Subcutaneous abdominal adipose tissue (tissue), 5 donors: ENCODE results near the gene FAM237B.
A peak's percentile ranks its signal among the peaks of the same experiment; 100 is the strongest.
"Not testable (repeated sequence)": the region's sequence is repeated elsewhere in the genome, so short reads cannot be mapped to it uniquely, and the experiment has no call there.

Experiments
- H3K27ac ChIP-seq: one replicate; pipeline ENCODE4 v1.7.0; 2013; ENCODE audit warnings: low read depth, mild to moderate bottlenecking, inconsistent platforms, low read length, moderate library complexity
- H3K27me3 ChIP-seq, 5 donors: one replicate each; pipeline ENCODE4 v1.7.0; 2013; ENCODE audit warnings: low read length in 5 of 5, inconsistent platforms in 1 of 5; ENCODE audit not compliant: control insufficient read depth in 5 of 5, insufficient read depth in 4 of 5
- H3K36me3 ChIP-seq, 5 donors: one replicate each; pipeline ENCODE4 v1.7.0; 2013; ENCODE audit warnings: low read length in 5 of 5; ENCODE audit not compliant: control insufficient read depth in 5 of 5, insufficient read depth in 5 of 5
- H3K4me1 ChIP-seq, 5 donors: one replicate each; pipeline ENCODE4 v1.7.0; 2013; ENCODE audit warnings: low read length in 5 of 5, mild to moderate bottlenecking in 3 of 5, moderate library complexity in 1 of 5; ENCODE audit not compliant: control insufficient read depth in 5 of 5, insufficient read depth in 5 of 5
- H3K4me3 ChIP-seq, 5 donors: one replicate each; pipeline ENCODE4 v1.7.0; 2013; ENCODE audit warnings: low read length in 5 of 5, low read depth in 1 of 5
- H3K9ac ChIP-seq, 5 donors: one replicate each; pipeline ENCODE4 v1.7.0; 2013; ENCODE audit warnings: low read length in 5 of 5, mild to moderate bottlenecking in 4 of 5, moderate library complexity in 3 of 5
- H3K9me3 ChIP-seq, 5 donors: one replicate each; pipeline ENCODE4 v1.7.0; 2013; ENCODE audit warnings: low read length in 5 of 5; ENCODE audit not compliant: control insufficient read depth in 5 of 5
- donor health status: healthy.
- donor health status: healthy.
- donor health status: healthy.
- donor health status: healthy.
- donor health status: healthy.

FAM237B gene

DNA sequence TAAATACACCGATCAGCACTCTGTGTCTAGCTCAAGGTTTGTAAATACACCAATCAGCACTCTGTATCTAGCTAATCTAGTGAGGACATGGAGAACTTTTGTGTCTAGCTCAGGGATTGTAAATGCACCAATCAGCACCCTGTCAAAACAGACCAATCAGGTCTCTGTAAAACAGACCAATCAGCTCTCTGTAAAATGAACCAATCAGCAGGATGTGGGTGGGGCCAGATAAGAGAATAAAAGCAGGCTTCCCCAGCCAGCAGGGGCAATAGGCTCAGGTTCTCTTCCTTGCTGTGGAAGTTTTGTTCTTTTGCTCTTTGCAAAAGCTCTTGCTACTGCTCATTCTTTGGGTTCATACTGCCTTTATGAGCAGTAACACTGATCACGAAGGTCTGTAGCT, 13.8 kb upstream of the FAM237B start:
- H3K27me3 ChIP-seq, H3K9ac ChIP-seq, H3K4me1 ChIP-seq, H3K27ac ChIP-seq, H3K36me3 ChIP-seq, H3K4me3 ChIP-seq, H3K9me3 ChIP-seq: not testable (repeated sequence)

DNA sequence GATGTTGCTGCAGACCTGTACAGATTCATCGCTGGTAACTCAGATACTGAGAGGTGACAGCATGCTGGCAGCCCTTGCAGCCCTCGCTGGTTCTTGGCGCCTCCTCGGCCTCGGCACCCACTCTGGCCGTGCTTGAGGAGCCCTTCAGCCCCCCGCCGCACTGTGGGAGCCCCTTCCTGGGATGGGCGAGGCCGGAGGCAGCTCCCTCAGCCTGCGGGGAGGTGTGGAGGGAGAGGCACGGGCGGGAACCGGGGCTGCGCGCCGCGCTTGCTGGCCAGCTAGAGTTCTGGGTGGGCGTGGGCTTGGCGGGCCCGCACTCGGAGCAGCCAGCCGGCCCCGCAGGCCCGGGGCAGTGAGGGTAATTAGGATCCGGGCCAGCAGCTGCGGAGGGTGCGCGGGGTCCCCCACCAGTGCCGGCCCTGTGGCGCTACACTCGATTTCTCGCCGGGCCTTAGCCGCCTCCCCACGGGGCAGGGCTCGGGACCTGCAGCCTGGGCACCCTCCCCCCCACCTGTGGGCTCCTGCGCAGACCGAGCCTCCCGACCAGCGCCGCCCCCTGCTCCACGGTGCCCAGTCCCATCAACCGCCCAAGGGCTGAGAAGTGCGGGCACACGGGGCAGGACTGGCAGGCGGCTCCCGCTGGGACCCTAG, 13.2 kb upstream of the FAM237B start:
- H3K9me3 ChIP-seq = no peaks in the 10 kb centered on the region
- H3K9ac ChIP-seq = no peak overlapping the region
- no peak overlapping the region for H3K27ac ChIP-seq
- H3K4me1 ChIP-seq = no peaks in the 10 kb centered on the region
- no peak overlapping the region for H3K4me3 ChIP-seq
- no peaks in the 10 kb centered on the region for H3K36me3 ChIP-seq
- peaks cover 0 to 3% (median 0%) of the 10 kb centered on the region in 5 donors for H3K27me3 ChIP-seq

DNA sequence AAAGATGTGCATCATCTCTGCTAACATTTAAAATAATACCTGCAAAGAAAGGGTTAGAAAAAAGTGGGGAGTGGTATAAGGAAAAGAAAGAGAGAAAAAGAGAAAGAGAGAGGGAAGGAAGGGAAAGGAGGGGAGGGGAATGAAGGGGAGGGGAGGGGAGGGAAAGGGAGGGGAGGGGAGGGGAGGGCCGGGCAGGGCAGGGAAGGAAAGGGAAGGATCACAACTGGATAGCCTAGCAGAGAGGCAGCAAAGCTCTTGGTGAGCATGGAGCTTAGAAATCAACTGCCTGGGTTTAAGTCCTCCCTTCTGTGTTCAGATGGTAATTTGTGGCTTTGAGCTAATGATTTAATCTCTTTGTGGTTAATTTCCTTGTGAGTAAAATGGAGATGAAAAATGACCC, 5.4 kb upstream of the FAM237B start:
- Histone ChIP-seq H3K4me1 (peaks cover 0 to 1% (median 0%) of the 10 kb centered on the region in 5 donors), H3K27me3 (peaks cover 8 to 12% (median 9%) of the 10 kb centered on the region in 5 donors), H3K9ac (no peak overlapping the region), H3K36me3 (no peaks in the 10 kb centered on the region), H3K27ac (no peak overlapping the region), H3K4me3 (no peak overlapping the region), H3K9me3 (no peaks in the 10 kb centered on the region)

DNA sequence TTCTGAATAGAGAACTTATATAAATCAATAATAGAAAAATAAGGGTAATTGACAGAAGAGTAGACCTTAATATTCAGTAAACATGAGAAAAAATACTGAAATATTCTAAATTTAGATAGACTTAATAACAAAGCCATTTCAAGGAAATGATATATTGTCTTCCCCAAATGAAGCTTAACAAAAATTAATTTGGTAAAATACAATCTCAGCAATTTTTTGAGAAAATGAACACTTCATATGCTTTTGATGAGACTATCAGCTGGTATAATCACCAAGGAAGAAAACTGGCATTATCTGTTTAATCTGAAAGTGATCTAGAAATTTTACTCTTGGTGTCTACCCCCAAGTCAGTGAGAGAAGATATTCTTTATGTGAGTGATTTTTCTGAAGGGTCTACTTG, 1.7 kb upstream of the FAM237B start:
- no peak overlapping the region for H3K4me3 ChIP-seq
- H3K36me3 ChIP-seq = no peaks in the 10 kb centered on the region
- H3K9ac ChIP-seq = no peak overlapping the region
- no peaks in the 10 kb centered on the region for H3K9me3 ChIP-seq
- H3K27ac ChIP-seq = no peak overlapping the region
- H3K27me3 ChIP-seq = peaks cover 24 to 29% (median 26%) of the 10 kb centered on the region in 5 donors
- H3K4me1 ChIP-seq = peaks cover 0 to 12% (median 10%) of the 10 kb centered on the region in 5 donors

DNA sequence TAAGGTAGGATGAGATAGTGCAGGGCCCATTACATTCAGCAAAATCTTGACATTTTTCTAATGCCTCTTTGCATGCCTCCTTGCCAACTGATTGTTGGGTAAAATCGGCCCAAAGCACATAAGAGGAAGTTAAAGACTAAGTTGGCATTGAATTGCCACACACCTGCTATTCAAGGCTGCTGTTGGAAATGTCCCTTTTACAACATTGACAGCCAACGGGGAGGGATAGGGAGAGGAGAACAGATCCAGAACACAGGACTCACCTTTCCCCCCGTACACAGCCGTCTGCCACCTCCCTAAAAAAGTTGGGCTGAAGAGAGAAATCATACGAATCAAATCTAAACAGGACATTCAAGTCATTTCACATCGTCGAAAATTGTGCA, 695 bp downstream of the FAM237B start:
- H3K4me1 ChIP-seq = peaks cover 0 to 12% (median 10%) of the 10 kb centered on the region in 5 donors
- H3K27me3 ChIP-seq = peaks cover 24 to 29% (median 26%) of the 10 kb centered on the region in 5 donors
- H3K4me3 ChIP-seq = peak overlapping the region in 1 of 5 donors; percentile 39
- no peaks in the 10 kb centered on the region for H3K9me3 ChIP-seq
- no peaks in the 10 kb centered on the region for H3K36me3 ChIP-seq
- H3K9ac ChIP-seq = no peak overlapping the region
- no peak overlapping the region for H3K27ac ChIP-seq

DNA sequence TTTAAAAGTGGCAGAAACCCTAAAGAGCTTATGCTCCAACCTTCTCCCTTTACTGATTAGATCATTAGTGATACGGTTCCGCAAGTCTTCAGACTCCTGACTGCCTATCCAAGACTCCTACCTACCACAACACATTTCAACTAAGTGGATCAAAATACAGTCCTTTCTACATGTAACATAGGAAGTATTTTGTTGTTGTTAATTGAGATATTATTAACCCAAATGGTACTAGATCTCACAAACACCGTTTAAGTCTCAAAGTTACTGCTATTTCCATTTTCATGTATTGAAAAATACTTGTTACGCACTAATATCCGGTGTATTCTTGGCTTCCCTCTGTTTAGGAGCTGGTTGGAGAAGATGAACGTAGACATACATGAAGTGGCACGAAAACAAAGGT, 1.1 kb downstream of the FAM237B start:
- H3K4me3 ChIP-seq = no peak overlapping the region
- H3K9me3 ChIP-seq = no peaks in the 10 kb centered on the region
- no peak overlapping the region for H3K27ac ChIP-seq
- peaks cover 24 to 29% (median 26%) of the 10 kb centered on the region in 5 donors for H3K27me3 ChIP-seq
- peaks cover 0 to 12% (median 10%) of the 10 kb centered on the region in 5 donors for H3K4me1 ChIP-seq
- no peak overlapping the region for H3K9ac ChIP-seq
- no peaks in the 10 kb centered on the region for H3K36me3 ChIP-seq

DNA sequence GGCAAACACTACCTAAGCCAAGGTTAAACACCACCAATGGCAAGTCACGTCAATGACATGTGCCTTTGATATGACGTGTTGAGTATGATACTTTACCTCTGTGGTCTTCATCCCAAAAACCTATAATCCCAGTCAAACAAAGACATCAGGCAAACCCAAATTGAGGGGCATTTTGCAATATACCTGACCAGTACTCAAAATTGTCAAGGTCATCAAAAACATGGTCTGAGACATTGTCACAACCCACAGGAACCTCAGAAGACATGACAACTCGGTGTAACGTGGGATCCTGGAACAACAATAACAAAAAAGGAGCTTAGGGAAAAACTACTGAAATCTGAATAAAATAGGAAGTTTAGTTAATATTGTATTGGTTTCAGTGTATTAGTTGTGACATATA, 7.2 kb downstream of the FAM237B start:
- Histone ChIP-seq H3K4me1 (no peaks in the 10 kb centered on the region), H3K36me3 (peaks cover 5 to 20% (median 7%) of the 10 kb centered on the region in 5 donors), H3K27ac (no peak overlapping the region), H3K27me3 (no peaks in the 10 kb centered on the region), H3K9ac (no peak overlapping the region), H3K4me3 (no peak overlapping the region), H3K9me3 (no peaks in the 10 kb centered on the region)

DNA sequence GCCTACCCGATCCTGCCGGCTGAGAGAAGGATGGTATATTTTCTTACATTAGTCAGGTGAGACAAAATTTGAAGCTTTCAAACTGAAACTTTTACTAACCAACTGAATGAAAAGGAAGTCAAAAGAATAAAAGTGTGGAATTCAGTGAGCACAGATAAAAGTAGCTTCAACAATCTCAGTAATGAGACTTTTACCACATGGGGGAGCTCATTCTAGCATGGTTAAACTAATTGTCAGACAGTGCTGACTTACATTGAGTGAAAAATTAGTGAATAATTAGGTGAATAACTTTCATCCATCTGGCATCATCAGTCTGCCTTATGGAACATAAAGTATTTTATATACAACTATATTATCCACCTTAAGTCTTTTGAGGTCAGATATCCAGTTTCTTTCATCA, 8.4 kb downstream of the FAM237B start:
- Histone ChIP-seq H3K4me1 (no peaks in the 10 kb centered on the region), H3K27ac (no peak overlapping the region), H3K9me3 (no peaks in the 10 kb centered on the region), H3K27me3 (no peaks in the 10 kb centered on the region), H3K36me3 (peaks cover 5 to 30% (median 11%) of the 10 kb centered on the region in 5 donors), H3K9ac (no peak overlapping the region), H3K4me3 (no peak overlapping the region)

DNA sequence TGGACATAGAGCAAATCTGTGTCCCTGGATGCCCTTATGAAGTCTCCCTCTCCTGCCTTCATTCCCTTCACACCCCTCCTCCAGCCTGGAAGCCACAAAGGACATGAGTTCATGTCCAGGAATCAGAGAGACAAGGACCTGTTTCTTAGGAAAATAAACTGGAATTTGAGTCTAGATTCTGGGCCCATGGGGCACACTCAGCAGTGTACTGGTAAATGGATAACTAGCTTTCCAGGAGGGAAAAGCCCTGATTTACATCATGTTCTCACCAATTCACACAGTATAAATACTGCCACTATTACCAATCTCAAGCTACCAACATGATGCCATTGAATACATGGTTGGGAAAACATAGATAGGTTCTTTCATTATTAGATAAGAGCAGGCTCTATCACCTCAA, 9.9 kb downstream of the FAM237B start:
- Histone ChIP-seq H3K36me3 (peaks cover 5 to 38% (median 15%) of the 10 kb centered on the region in 5 donors), H3K4me1 (no peaks in the 10 kb centered on the region), H3K4me3 (no peak overlapping the region), H3K27ac (no peak overlapping the region), H3K27me3 (no peaks in the 10 kb centered on the region), H3K9ac (peak overlapping the region in 1 of 5 donors; percentile 13), H3K9me3 (no peaks in the 10 kb centered on the region)

DNA sequence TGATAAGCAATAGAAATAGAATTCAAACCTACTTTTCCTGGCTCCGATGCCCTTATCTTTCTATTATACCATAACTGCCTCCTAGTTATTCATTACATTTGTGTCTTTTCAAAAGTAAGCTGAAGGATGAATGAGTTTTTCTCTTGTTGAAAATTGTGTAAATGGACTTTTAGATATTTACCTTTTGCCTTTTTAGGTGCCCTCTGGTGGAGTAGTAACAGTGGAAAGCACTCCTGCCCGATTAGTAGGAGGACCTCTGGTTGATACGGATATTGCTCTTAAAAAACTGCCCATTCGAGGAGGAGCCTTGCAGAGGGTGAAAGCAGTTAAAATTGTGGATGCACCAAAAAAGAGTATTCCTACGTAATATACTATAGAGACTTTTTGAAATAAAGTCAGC, 11.2 kb downstream of the FAM237B start:
- Histone ChIP-seq H3K9ac (no peak overlapping the region), H3K27ac (no peak overlapping the region), H3K9me3 (no peaks in the 10 kb centered on the region), H3K36me3 (peaks cover 5 to 38% (median 15%) of the 10 kb centered on the region in 5 donors), H3K27me3 (no peaks in the 10 kb centered on the region), H3K4me3 (no peak overlapping the region), H3K4me1 (no peaks in the 10 kb centered on the region)
